ENCODE measurements around the gene LUZP1. TPM values are rescaled to one million over a fixed set of nuclear protein-coding genes. Genes with fewer than 3 reads are reported as not detected.

The LUZP1 gene
- total RNA-seq, 4 donors from 2014 or later: 16.7 to 17.7 (median 17.2) TPM

GRCh38 chr1:23215291-23215690, 46.6 kb upstream of the LUZP1 start:
- Histone ChIP-seq H3K4me3 (no peak overlapping the region), H3K27me3 (peaks cover 0 to 79% of the 10 kb centered on the region in 2 donors), H3K36me3 (no peaks in the 10 kb centered on the region), H3K27ac (no peak overlapping the region), H3K4me1 (peaks cover 0 to 16% (median 3%) of the 10 kb centered on the region in 4 donors), H3K9me3 (no peaks in the 10 kb centered on the region)
- TF ChIP-seq EP300 (IDR thresholded peaks at IDR 0.05): no peak
- TF ChIP-seq POLR2A (IDR thresholded peaks at IDR 0.05): no peak
- no peak for DNase-seq (ENCODE audit: low spot score in 2 of 2)
- WGBS, 2 donors: 70 to 71% methylated on average over 3 of the region's 3 CpGs

GRCh38 chr1:23214640-23215039, 46.0 kb upstream of the LUZP1 start:
- H3K27ac ChIP-seq: no peak overlapping the region
- 96% methylated on average over 4 of the region's 4 CpGs for WGBS, 2 donors
- no peak overlapping the region for H3K4me3 ChIP-seq
- no peak for TF ChIP-seq EP300 (IDR thresholded peaks at IDR 0.05)
- TF ChIP-seq CTCF (IDR thresholded peaks at IDR 0.05): no peak
- no peak for TF ChIP-seq POLR2A (IDR thresholded peaks at IDR 0.05)
- peaks cover 0 to 80% of the 10 kb centered on the region in 2 donors for H3K27me3 ChIP-seq
- H3K36me3 ChIP-seq: no peaks in the 10 kb centered on the region
- no peak for DNase-seq (ENCODE audit: low spot score in 2 of 2)
- H3K4me1 ChIP-seq: peaks cover 0 to 16% (median 3%) of the 10 kb centered on the region in 4 donors
- H3K9me3 ChIP-seq: no peaks in the 10 kb centered on the region

- H3K36me3 ChIP-seq: no peaks in the 10 kb centered on the region
- no peaks in the 10 kb centered on the region for H3K9me3 ChIP-seq
- H3K4me1 ChIP-seq: peaks cover 0 to 6% (median 2%) of the 10 kb centered on the region in 4 donors
- 62 to 64% methylated on average over 4 of the region's 4 CpGs for WGBS, 2 donors
- DNase-seq (ENCODE audit: low spot score in 2 of 2): no peak
- no peak overlapping the region for H3K4me3 ChIP-seq
- TF ChIP-seq CTCF (IDR thresholded peaks at IDR 0.05): no peak
- TF ChIP-seq EP300 (IDR thresholded peaks at IDR 0.05): no peak
- TF ChIP-seq POLR2A (IDR thresholded peaks at IDR 0.05): no peak
- peaks cover 0 to 57% of the 10 kb centered on the region in 2 donors for H3K27me3 ChIP-seq
- H3K27ac ChIP-seq: no peak overlapping the region
Measured at GRCh38 chr1:23211955-23212354, 43.3 kb upstream of the LUZP1 start.

- TF ChIP-seq EP300 (IDR thresholded peaks at IDR 0.05) (no peak), POLR2A (IDR thresholded peaks at IDR 0.05) (no peak), CTCF (IDR thresholded peaks at IDR 0.05) (no peak)
- Histone ChIP-seq H3K9me3 (no peaks in the 10 kb centered on the region), H3K4me1 (no peaks in the 10 kb centered on the region), H3K4me3 (no peak overlapping the region), H3K27me3 (peaks cover 0 to 48% of the 10 kb centered on the region in 2 donors), H3K36me3 (no peaks in the 10 kb centered on the region), H3K27ac (no peak overlapping the region)
- 75 to 76% methylated on average over 2 of the region's 2 CpGs for WGBS, 2 donors
- no peak for DNase-seq (ENCODE audit: low spot score in 2 of 2)
Measured at GRCh38 chr1:23210963-23211362, 42.3 kb upstream of the LUZP1 start.

- Histone ChIP-seq H3K27ac (no peak overlapping the region), H3K4me1 (no peaks in the 10 kb centered on the region), H3K9me3 (no peaks in the 10 kb centered on the region), H3K27me3 (peaks cover 0 to 42% of the 10 kb centered on the region in 2 donors), H3K36me3 (no peaks in the 10 kb centered on the region), H3K4me3 (no peak overlapping the region)
- TF ChIP-seq CTCF (IDR thresholded peaks at IDR 0.05) (no peak), EP300 (IDR thresholded peaks at IDR 0.05) (no peak), POLR2A (IDR thresholded peaks at IDR 0.05) (no peak)
- WGBS, 2 donors: 47 to 53% methylated on average over 5 to 6 of the region's 6 CpGs
- DNase-seq (ENCODE audit: low spot score in 2 of 2): no peak
Measured at GRCh38 chr1:23210351-23210785, 41.7 kb upstream of the LUZP1 start.

- no peak for DNase-seq (ENCODE audit: low spot score in 2 of 2)
- Histone ChIP-seq H3K4me3 (no peak overlapping the region), H3K4me1 (no peaks in the 10 kb centered on the region), H3K27me3 (peaks cover 0 to 36% of the 10 kb centered on the region in 2 donors), H3K9me3 (no peaks in the 10 kb centered on the region), H3K36me3 (no peaks in the 10 kb centered on the region), H3K27ac (no peak overlapping the region)
- TF ChIP-seq EP300 (IDR thresholded peaks at IDR 0.05): no peak
- TF ChIP-seq POLR2A (IDR thresholded peaks at IDR 0.05): no peak
- no peak for TF ChIP-seq CTCF (IDR thresholded peaks at IDR 0.05)
- 73 to 74% methylated on average over 4 of the region's 4 CpGs for WGBS, 2 donors
Measured at GRCh38 chr1:23209770-23210169, 41.1 kb upstream of the LUZP1 start.

Data from tibial nerve (tissue), 4 donors.